ENCODE data around the gene ZNF550. TPM values are rescaled to one million over a fixed set of nuclear protein-coding genes. Genes with fewer than 3 reads are reported as not detected.

The ZNF550 gene
- total and polyA plus RNA-seq, 2 of the 13 experiments (the other 11 are each of a cell fraction or from before 2014, with no cell fraction given) = 8.6 to 9.1 TPM

DNA sequence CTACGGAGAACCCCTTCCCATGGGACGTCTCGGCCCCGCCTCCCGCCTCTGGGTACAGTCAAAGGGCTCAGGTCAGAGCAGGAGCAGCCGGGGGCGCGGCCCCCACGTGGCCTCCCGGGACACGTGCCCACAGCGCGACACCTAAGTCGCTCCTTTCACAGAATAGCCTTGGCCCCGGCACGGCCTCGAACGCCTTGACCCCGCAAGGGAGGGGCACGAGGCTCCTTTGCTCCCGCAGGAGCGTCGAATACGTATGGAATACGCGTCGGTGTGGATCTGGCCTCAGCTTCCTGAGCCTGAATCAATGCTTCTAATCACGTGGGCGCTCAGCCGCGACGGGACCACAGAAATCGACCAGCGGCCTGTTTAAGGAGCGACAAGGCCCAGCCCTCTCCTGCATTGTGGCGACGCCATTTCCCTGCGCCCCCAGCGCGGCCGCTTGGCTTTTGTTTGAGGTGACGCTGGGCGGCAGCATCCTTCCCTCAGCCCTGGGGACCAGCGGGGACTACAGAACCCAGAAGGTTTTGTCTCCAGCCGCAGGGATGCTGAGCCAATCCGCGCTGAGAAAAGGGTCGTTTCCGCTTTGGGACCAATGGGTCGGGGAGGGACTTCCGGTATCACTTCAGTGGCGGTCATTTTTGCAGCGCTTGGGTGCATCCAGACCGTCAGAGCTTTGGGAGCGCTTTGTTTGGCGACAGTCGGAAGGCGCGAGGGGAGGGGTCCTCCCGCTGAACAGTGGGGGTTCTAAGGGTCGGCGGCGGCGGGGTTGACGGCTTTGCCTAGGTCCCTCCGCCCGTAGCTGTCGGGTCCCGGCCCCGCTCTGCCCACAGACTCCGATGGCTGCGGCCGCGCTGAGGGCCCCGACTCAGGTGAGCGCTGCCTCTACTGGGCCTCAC, 24.1 kb upstream of the ZNF550 start, which contains the start of gene ZIK1 (continued):
- TF ChIP-seq, protein P1, sequence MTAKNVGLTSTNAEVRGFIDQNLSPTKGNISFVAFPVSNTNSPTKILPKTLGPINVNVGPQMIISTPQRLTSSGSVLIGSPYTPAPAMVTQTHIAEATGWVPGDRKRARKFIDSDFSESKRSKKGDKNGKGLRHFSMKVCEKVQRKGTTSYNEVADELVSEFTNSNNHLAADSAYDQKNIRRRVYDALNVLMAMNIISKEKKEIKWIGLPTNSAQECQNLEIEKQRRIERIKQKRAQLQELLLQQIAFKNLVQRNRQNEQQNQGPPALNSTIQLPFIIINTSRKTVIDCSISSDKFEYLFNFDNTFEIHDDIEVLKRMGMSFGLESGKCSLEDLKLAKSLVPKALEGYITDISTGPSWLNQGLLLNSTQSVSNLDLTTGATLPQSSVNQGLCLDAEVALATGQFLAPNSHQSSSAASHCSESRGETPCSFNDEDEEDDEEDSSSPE (CRISPR knock-in tag; IDR thresholded peaks at IDR 0.05) = peak; percentile 88
- TF ChIP-seq POLR2AphosphoS5 (IDR thresholded peaks at IDR 0.05; ENCODE audit: low read depth, low read length) (peak; percentile 38; the same call in 1 of the 2 replicates), NFYB (CRISPR knock-in tag; IDR thresholded peaks at IDR 0.05) (peak; percentile 83), ZBTB7B (CRISPR knock-in tag; IDR thresholded peaks at IDR 0.05) (no peak), FOXA1 (IDR thresholded peaks at IDR 0.05) (no peak), FOXA1 (CRISPR knock-in tag; IDR thresholded peaks at IDR 0.05) (no peak), ZNF724P (CRISPR knock-in tag; IDR thresholded peaks at IDR 0.05; ENCODE audit: borderline replicate concordance) (0 out of 2 replicates have a peak, but pooled peaks have one; percentile 38), MIXL1 (CRISPR knock-in tag; IDR thresholded peaks at IDR 0.05) (no peak), ATM (IDR thresholded peaks at IDR 0.05; ENCODE audit: borderline replicate concordance) (no peak), SETDB1 (CRISPR knock-in tag; IDR thresholded peaks at IDR 0.05; ENCODE audit: borderline replicate concordance) (no peak), TMF1 (CRISPR knock-in tag; IDR thresholded peaks at IDR 0.05; ENCODE audit: low read depth) (no peak), HDAC1 (CRISPR knock-in tag; IDR thresholded peaks at IDR 0.05) (peak; percentile 25; the same call in 1 of the 2 replicates), MTF1 (CRISPR knock-in tag; IDR thresholded peaks at IDR 0.05) (no peak), ZFP36 (IDR thresholded peaks at IDR 0.05; ENCODE audit: borderline replicate concordance, low read depth, low read length, partially characterized antibody) (no peak), ZNF350 (CRISPR knock-in tag; IDR thresholded peaks at IDR 0.05; ENCODE audit: borderline replicate concordance, low read depth) (no peak), KDM2A (CRISPR knock-in tag; IDR thresholded peaks at IDR 0.05; ENCODE audit: borderline replicate concordance, low read depth) (no peak), SIX1 (CRISPR knock-in tag; IDR thresholded peaks at IDR 0.05; ENCODE audit: borderline replicate concordance) (no peak), ZZZ3 (CRISPR knock-in tag; IDR thresholded peaks at IDR 0.05; ENCODE audit: borderline replicate concordance) (no peak; the same call in 1 of the 2 replicates), KDM4B (CRISPR knock-in tag; IDR thresholded peaks at IDR 0.05) (no peak)
- TF ChIP-seq, protein P2, sequence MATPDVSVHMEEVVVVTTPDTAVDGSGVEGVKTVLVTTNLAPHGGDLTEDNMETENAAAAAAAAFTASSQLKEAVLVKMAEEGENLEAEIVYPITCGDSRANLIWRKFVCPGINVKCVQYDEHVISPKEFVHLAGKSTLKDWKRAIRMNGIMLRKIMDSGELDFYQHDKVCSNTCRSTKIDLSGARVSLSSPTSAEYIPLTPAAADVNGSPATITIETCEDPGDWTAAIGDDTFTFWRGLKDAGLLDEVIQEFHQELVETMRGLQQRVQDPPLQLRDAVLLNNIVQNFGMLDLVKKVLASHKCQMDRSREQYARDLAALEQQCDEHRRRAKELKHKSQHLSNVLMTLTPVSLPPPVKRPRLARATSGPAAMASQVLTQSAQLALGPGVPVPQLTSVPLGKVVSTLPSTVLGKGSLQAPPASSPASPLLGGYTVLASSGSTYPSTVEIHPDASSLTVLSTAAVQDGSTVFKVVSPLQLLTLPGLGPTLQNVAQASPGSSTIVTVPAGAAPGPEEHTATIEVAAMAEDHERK (CRISPR knock-in tag; IDR thresholded peaks at IDR 0.05; ENCODE audit: low read depth) = no peak
- TF ChIP-seq, protein P3, sequence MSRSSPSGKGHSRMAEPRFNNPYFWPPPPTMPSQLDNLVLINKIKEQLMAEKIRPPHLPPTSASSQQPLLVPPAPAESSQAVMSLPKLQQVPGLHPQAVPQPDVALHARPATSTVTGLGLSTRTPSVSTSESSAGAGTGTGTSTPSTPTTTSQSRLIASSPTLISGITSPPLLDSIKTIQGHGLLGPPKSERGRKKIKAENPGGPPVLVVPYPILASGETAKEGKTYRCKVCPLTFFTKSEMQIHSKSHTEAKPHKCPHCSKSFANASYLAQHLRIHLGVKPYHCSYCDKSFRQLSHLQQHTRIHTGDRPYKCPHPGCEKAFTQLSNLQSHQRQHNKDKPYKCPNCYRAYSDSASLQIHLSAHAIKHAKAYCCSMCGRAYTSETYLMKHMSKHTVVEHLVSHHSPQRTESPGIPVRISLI (CRISPR knock-in tag; IDR thresholded peaks at IDR 0.05; ENCODE audit: borderline replicate concordance) = no peak
- TF ChIP-seq, protein P4, sequence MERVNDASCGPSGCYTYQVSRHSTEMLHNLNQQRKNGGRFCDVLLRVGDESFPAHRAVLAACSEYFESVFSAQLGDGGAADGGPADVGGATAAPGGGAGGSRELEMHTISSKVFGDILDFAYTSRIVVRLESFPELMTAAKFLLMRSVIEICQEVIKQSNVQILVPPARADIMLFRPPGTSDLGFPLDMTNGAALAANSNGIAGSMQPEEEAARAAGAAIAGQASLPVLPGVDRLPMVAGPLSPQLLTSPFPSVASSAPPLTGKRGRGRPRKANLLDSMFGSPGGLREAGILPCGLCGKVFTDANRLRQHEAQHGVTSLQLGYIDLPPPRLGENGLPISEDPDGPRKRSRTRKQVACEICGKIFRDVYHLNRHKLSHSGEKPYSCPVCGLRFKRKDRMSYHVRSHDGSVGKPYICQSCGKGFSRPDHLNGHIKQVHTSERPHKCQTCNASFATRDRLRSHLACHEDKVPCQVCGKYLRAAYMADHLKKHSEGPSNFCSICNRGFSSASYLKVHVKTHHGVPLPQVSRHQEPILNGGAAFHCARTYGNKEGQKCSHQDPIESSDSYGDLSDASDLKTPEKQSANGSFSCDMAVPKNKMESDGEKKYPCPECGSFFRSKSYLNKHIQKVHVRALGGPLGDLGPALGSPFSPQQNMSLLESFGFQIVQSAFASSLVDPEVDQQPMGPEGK (CRISPR knock-in tag; IDR thresholded peaks at IDR 0.05) = no peak
- TF ChIP-seq, protein P5, sequence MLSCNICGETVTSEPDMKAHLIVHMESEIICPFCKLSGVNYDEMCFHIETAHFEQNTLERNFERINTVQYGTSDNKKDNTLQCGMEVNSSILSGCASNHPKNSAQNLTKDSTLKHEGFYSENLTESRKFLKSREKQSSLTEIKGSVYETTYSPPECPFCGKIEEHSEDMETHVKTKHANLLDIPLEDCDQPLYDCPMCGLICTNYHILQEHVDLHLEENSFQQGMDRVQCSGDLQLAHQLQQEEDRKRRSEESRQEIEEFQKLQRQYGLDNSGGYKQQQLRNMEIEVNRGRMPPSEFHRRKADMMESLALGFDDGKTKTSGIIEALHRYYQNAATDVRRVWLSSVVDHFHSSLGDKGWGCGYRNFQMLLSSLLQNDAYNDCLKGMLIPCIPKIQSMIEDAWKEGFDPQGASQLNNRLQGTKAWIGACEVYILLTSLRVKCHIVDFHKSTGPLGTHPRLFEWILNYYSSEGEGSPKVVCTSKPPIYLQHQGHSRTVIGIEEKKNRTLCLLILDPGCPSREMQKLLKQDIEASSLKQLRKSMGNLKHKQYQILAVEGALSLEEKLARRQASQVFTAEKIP (CRISPR knock-in tag; IDR thresholded peaks at IDR 0.05; ENCODE audit: borderline replicate concordance) = no peak

Measured in HepG2 (cell line).